Activated gamma-delta T cell (primary cell): ENCODE data around the gene CPSF7.
"Not testable (repeated sequence)": the region's sequence is repeated elsewhere in the genome, so short reads cannot be mapped to it uniquely, and the experiment has no call there.

ENCODE experiments used
- DNase-seq: peaks from one replicate; lab custom pipeline; 2025; lab: John Stamatoyannopoulos, UW
- total RNA-seq, 2 donors: gene quantifications; one replicate each; lab custom pipeline; 2026; lab: John Stamatoyannopoulos, UW

The CPSF7 gene
- 99.7 to 106 reads per million in 2 donors for total RNA-seq

- peak; percentile 98 for DNase-seq
Observed at GRCh38 chr11:61429691-61430582, at the start of gene CPSF7, which contains the start of gene SDHAF2. Gene CPSF7 (minus strand): TSS chr11:61429975. CDS start chr11:61429235, 740 bp downstream. Gene SDHAF2 (plus strand): TSS chr11:61430124. CDS start chr11:61430147, 23 bp downstream.

- DNase-seq: no peak
Observed at GRCh38 chr11:61477727-61478148, 48.0 kb upstream of the CPSF7 start.

GRCh38 chr11:61477126-61477525 lies 47.4 kb upstream of the CPSF7 start:
- DNase-seq: no peak

- no peak for DNase-seq
Observed at GRCh38 chr11:61476371-61476770, 46.6 kb upstream of the CPSF7 start.

- DNase-seq: no peak
Observed at GRCh38 chr11:61475433-61475832, 45.7 kb upstream of the CPSF7 start.

GRCh38 chr11:61474013-61474643 lies 44.4 kb upstream of the CPSF7 start:
- DNase-seq: no peak

GRCh38 chr11:61473370-61474012 lies 43.7 kb upstream of the CPSF7 start:
- no peak for DNase-seq

- no peak for DNase-seq
Observed at GRCh38 chr11:61472868-61473267, 43.1 kb upstream of the CPSF7 start.

- DNase-seq: no peak
Observed at GRCh38 chr11:61472282-61472681, 42.5 kb upstream of the CPSF7 start.

- DNase-seq: no peak
Observed at GRCh38 chr11:61468002-61468401, 38.2 kb upstream of the CPSF7 start.

GRCh38 chr11:61467602-61468001 lies 37.8 kb upstream of the CPSF7 start:
- not testable (repeated sequence) for DNase-seq

- no peak for DNase-seq
Observed at GRCh38 chr11:61460986-61461385, 31.2 kb upstream of the CPSF7 start.

GRCh38 chr11:61460474-61460881 lies 30.7 kb upstream of the CPSF7 start:
- no peak for DNase-seq

- no peak for DNase-seq
Observed at GRCh38 chr11:61454520-61454919, 24.7 kb upstream of the CPSF7 start.

GRCh38 chr11:61453695-61454094 lies 23.9 kb upstream of the CPSF7 start:
- DNase-seq: no peak

- no peak for DNase-seq
Observed at GRCh38 chr11:61452825-61453224, 23.1 kb upstream of the CPSF7 start.

GRCh38 chr11:61448552-61448927 lies 18.8 kb upstream of the CPSF7 start:
- DNase-seq: no peak

- no peak for DNase-seq
Observed at GRCh38 chr11:61447601-61448551, 18.1 kb upstream of the CPSF7 start.

- no peak for DNase-seq
Observed at GRCh38 chr11:61446211-61446651, 16.5 kb upstream of the CPSF7 start.

GRCh38 chr11:61445516-61445915 lies 15.7 kb upstream of the CPSF7 start:
- no peak for DNase-seq

GRCh38 chr11:61442616-61443015 lies 12.8 kb upstream of the CPSF7 start:
- DNase-seq: no peak
